OCI-LY7 (cell line): ENCODE measurements around the gene CTU2.

ENCODE experiments used
- EZH2phosphoT487 ChIP-seq: fragments of 200-600 bp; sonication (generic); IDR thresholded peaks from 2 replicates; pipeline ENCODE4 v1.6.1; 2018; ENCODE audit warnings: low read depth, borderline replicate concordance, mild to moderate bottlenecking, mixed run types, antibody characterized with exemption, low read length, moderate library complexity, mixed read lengths
- TF ChIP-seq, protein P1 (sequence below): fragments of 200-600 bp; sonication (generic); conservative IDR thresholded peaks from 2 replicates; pipeline ENCODE4 v1.5.1; 2014; ENCODE audit warnings: mild to moderate bottlenecking, antibody characterized with exemption, low read length, moderate library complexity, mixed read lengths

- TF ChIP-seq, protein P1, sequence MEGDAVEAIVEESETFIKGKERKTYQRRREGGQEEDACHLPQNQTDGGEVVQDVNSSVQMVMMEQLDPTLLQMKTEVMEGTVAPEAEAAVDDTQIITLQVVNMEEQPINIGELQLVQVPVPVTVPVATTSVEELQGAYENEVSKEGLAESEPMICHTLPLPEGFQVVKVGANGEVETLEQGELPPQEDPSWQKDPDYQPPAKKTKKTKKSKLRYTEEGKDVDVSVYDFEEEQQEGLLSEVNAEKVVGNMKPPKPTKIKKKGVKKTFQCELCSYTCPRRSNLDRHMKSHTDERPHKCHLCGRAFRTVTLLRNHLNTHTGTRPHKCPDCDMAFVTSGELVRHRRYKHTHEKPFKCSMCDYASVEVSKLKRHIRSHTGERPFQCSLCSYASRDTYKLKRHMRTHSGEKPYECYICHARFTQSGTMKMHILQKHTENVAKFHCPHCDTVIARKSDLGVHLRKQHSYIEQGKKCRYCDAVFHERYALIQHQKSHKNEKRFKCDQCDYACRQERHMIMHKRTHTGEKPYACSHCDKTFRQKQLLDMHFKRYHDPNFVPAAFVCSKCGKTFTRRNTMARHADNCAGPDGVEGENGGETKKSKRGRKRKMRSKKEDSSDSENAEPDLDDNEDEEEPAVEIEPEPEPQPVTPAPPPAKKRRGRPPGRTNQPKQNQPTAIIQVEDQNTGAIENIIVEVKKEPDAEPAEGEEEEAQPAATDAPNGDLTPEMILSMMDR = no peak
- TF ChIP-seq EZH2phosphoT487 = no peak
Measured at GRCh38 chr16:88712362-88712979, 6.2 kb downstream of the CTU2 start.
